ENCODE data around the gene NBR1. TPM values are rescaled to one million over a fixed set of nuclear protein-coding genes. Genes with fewer than 3 reads are reported as not detected.

The NBR1 gene
- polyA plus RNA-seq, 1 experiment, result 107 TPM

- POLR2A ChIA-PET, result interaction anchor here (0.9 to 2.9 kb wide), 4 partner anchors 15 to 215 kb away, joined by 4 to 31 read pairs (median 8); partner anchors contain the start of gene RPL27
- CTCF ChIA-PET, result interaction anchor here (1.1 to 1.3 kb wide), 2 partner anchors 96 to 189 kb away, joined by 3 read pairs; no protein-coding TSS in a partner anchor
- H3K4me3 ChIP-seq (ENCODE audit: low read depth, low read length), result peak overlapping the region; percentile 75
Measured at GRCh38 chr17:43212641-43213490, 41.9 kb downstream of the NBR1 start.

GRCh38 chr17:43213545-43213944 lies 42.5 kb downstream of the NBR1 start:
- Histone ChIP-seq H3K9me3 (ENCODE audit: control insufficient read depth, insufficient read depth, low read length) (no peaks in the 10 kb centered on the region), H3K27me3 (ENCODE audit: control insufficient read depth, insufficient read depth, low read length) (no peaks in the 10 kb centered on the region), H3K27ac (ENCODE audit: low read depth, low read length) (no peak overlapping the region), H3K4me3 (ENCODE audit: low read depth, low read length) (no peak overlapping the region)
- TF ChIP-seq CTCF (IDR thresholded peaks at IDR 0.05; ENCODE audit: low read depth, low read length), result no peak
- ChIA-PET CTCF (interaction anchor here (1.1 kb wide), 1 partner anchor 96 kb away, joined by 3 read pairs; no protein-coding TSS in a partner anchor), POLR2A (interaction anchor here (0.6 to 2.9 kb wide), 2 partner anchors 102 to 651 kb away, joined by 3 to 31 read pairs; no protein-coding TSS in a partner anchor)
- DNase-seq (ENCODE audit: low read depth, low spot score), result no peak

More at GRCh38 chr17:43212641-43213490, 41.9 kb downstream of the NBR1 start:
- Histone ChIP-seq H3K27ac (ENCODE audit: low read depth, low read length) (peak overlapping the region; percentile 80), H3K9me3 (ENCODE audit: control insufficient read depth, insufficient read depth, low read length) (no peaks in the 10 kb centered on the region), H3K27me3 (ENCODE audit: control insufficient read depth, insufficient read depth, low read length) (no peaks in the 10 kb centered on the region)
- no peak for TF ChIP-seq CTCF (IDR thresholded peaks at IDR 0.05; ENCODE audit: low read depth, low read length)
- DNase-seq (ENCODE audit: low read depth, low spot score), result no peak

GRCh38 chr17:43215341-43215740 lies 44.3 kb downstream of the NBR1 start:
- Histone ChIP-seq H3K9me3 (ENCODE audit: control insufficient read depth, insufficient read depth, low read length) (no peaks in the 10 kb centered on the region), H3K4me3 (ENCODE audit: low read depth, low read length) (no peak overlapping the region), H3K27me3 (ENCODE audit: control insufficient read depth, insufficient read depth, low read length) (no peaks in the 10 kb centered on the region), H3K27ac (ENCODE audit: low read depth, low read length) (no peak overlapping the region)
- TF ChIP-seq CTCF (IDR thresholded peaks at IDR 0.05; ENCODE audit: low read depth, low read length), result no peak
- ChIA-PET CTCF (no interaction called here), POLR2A (no interaction called here)
- no peak for DNase-seq (ENCODE audit: low read depth, low spot score)

- no peaks in the 10 kb centered on the region for H3K9me3 ChIP-seq (ENCODE audit: control insufficient read depth, insufficient read depth, low read length)
- DNase-seq (ENCODE audit: low read depth, low spot score), result no peak
- H3K4me3 ChIP-seq (ENCODE audit: low read depth, low read length), result no peak overlapping the region
- no peaks in the 10 kb centered on the region for H3K27me3 ChIP-seq (ENCODE audit: control insufficient read depth, insufficient read depth, low read length)
- TF ChIP-seq CTCF (IDR thresholded peaks at IDR 0.05; ENCODE audit: low read depth, low read length), result no peak
- no peak overlapping the region for H3K27ac ChIP-seq (ENCODE audit: low read depth, low read length)
- CTCF ChIA-PET, result no interaction called here
- POLR2A ChIA-PET, result no interaction called here
Measured at GRCh38 chr17:43216369-43216761, 45.4 kb downstream of the NBR1 start.

Data from AG04450 (cell line).